Transverse colon (tissue), 3 donors: ENCODE measurements around the gene LRRC26.

Experiments used
- EP300 ChIP-seq: sonication (generic); formaldehyde crosslinking; IDR thresholded peaks from one replicate; pipeline ENCODE4 v1.6.1; 2017; ENCODE audit warnings: antibody characterized with exemption, low read depth
- POLR2A ChIP-seq: fragments of 450-650 bp; IDR thresholded peaks from one replicate; pipeline ENCODE4 v1.6.1; 2016; ENCODE audit warnings: antibody characterized with exemption, mild to moderate bottlenecking, moderate library complexity
- TF ChIP-seq, protein P1 (sequence below), 5 experiments: fragments of 200-600 bp in 3 of 5; fragments of 450-650 bp in 2 of 5; sonication (generic) in 3 of 5; IDR thresholded peaks; 1 replicate in 2 of 5; 2 replicates in 3 of 5; pipeline ENCODE4 v1.5.1; 2016 to 2017; ENCODE audit warnings: antibody characterized with exemption in 5 of 5, inconsistent platforms in 3 of 5, mild to moderate bottlenecking in 2 of 5, moderate library complexity in 1 of 5

DNA sequence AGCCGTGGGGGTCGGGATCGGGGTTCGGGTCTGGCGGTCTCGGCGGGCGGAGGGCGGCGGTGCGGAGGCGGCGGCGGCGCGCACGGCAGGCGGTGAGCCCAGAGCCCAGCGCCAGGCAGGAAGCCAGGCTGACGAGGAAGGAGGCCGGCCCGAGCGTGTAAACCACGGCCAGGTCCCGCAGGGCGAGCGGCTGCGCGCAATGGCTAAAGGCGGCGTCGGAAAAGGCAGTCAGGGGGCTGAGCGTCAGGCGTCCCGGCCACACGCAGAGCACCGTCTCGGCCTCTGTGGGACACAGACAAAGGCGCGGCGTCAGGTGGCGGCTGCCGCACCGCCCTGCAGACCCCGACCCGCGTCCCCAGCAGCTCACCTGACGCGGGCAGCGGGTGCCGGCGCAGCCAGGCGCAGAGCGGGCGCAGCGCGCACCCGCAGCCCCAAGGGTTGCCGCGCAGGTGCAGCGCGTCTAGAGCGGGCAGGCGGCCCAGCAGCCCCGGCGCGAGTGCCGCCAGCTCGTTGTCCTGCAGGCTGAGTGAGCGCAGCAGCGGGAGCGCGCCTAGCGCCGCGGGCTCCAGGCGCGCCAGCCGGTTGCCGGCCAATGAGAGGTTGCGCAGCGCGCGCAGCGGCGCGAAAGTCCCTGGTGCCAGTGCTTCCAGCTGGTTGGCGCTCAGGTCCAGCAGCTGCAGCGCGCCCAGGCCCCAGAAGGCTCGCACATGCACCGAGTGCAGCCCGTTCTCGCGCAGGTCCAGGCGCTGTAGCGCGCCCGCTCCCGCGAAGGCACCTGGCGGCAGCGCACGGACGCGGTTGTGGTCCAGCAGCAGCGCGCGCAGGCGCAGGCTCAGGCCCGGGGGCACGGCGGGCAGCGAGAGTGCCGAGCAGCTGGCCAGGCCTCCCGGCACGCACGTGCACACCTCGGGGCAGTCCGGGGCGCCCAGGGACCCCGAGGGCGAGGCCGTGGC lies 671 bp downstream of the LRRC26 start:
- TF ChIP-seq, protein P1, sequence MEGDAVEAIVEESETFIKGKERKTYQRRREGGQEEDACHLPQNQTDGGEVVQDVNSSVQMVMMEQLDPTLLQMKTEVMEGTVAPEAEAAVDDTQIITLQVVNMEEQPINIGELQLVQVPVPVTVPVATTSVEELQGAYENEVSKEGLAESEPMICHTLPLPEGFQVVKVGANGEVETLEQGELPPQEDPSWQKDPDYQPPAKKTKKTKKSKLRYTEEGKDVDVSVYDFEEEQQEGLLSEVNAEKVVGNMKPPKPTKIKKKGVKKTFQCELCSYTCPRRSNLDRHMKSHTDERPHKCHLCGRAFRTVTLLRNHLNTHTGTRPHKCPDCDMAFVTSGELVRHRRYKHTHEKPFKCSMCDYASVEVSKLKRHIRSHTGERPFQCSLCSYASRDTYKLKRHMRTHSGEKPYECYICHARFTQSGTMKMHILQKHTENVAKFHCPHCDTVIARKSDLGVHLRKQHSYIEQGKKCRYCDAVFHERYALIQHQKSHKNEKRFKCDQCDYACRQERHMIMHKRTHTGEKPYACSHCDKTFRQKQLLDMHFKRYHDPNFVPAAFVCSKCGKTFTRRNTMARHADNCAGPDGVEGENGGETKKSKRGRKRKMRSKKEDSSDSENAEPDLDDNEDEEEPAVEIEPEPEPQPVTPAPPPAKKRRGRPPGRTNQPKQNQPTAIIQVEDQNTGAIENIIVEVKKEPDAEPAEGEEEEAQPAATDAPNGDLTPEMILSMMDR (IDR thresholded peaks at IDR 0.05), result peak in 1 of 5 experiments; percentile 10
- TF ChIP-seq POLR2A, result no peak
- no peak for TF ChIP-seq EP300
